SK-N-SH (cell line): ENCODE data around the gene ATP6V0A1.

ENCODE experiments used
- EP300 ChIP-seq, 2 experiments: IDR thresholded peaks; 2 replicates each; pipeline versions ENCODE4 v1.4.0 to v1.6.1; 2012; ENCODE audit warnings: borderline replicate concordance in 1 of 2, low read depth in 1 of 2, low read length in 1 of 2
- GABPA ChIP-seq: IDR thresholded peaks from 2 replicates; pipeline ENCODE4 v1.4.0; 2012; ENCODE audit warnings: low read depth, mild to moderate bottlenecking
- POLR2AphosphoS5 ChIP-seq: IDR thresholded peaks from 2 replicates; pipeline ENCODE4 v1.6.1; 2012; ENCODE audit warnings: low read depth, low read length
- SIN3A ChIP-seq: IDR thresholded peaks from 2 replicates; pipeline ENCODE4 v1.6.1; 2012; ENCODE audit warnings: low read depth, mild to moderate bottlenecking, low read length, moderate library complexity, borderline replicate concordance
- TCF12 ChIP-seq: IDR thresholded peaks from 2 replicates; pipeline ENCODE4 v1.4.0; 2012
- YY1 ChIP-seq: IDR thresholded peaks from 2 replicates; pipeline ENCODE4 v1.4.0; 2012; ENCODE audit warnings: low read depth, mild to moderate bottlenecking
- TF ChIP-seq, protein P1 (sequence below): IDR thresholded peaks from 2 replicates; pipeline ENCODE4 v1.4.0; 2012; ENCODE audit warnings: low read depth
- TF ChIP-seq, protein P2 (sequence below): fragments of 200-600 bp; sonication (generic); IDR thresholded peaks from 2 replicates; pipeline ENCODE4 v1.6.1; 2017; ENCODE audit warnings: antibody characterized with exemption, mild to moderate bottlenecking, moderate library complexity

DNA sequence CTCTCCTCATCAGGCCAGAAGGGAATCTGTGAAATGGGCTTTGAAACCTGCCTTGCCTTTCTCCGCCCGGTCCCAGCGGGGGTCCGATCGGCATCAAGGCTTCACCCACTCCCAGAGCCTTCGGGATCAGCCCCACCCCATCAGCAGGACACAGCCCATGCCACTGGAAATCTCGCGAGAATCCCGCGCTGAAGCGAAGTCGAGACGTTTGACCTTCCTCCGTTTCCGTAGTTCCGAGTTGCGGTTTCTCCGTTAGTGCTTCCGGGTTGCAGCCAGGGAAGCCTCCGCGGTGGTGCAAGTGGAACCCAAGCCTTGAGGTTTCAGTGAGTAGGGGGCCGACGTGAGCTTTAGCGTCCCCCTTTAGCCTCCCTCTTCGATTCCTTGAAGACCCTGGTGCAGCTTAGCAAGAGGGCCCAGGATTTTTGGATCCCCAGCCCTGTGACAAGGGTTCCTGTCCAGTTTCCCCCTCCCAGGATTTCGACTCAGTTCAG, 103.3 kb downstream of the ATP6V0A1 start, which contains the start of gene COASY:
- peak; percentile 58; the same call in 1 of the 2 replicates for TF ChIP-seq YY1
- TF ChIP-seq, protein P1, sequence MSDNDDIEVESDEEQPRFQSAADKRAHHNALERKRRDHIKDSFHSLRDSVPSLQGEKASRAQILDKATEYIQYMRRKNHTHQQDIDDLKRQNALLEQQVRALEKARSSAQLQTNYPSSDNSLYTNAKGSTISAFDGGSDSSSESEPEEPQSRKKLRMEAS: peak; percentile 87
- TF ChIP-seq POLR2AphosphoS5: peak; percentile 88
- TF ChIP-seq, protein P2, sequence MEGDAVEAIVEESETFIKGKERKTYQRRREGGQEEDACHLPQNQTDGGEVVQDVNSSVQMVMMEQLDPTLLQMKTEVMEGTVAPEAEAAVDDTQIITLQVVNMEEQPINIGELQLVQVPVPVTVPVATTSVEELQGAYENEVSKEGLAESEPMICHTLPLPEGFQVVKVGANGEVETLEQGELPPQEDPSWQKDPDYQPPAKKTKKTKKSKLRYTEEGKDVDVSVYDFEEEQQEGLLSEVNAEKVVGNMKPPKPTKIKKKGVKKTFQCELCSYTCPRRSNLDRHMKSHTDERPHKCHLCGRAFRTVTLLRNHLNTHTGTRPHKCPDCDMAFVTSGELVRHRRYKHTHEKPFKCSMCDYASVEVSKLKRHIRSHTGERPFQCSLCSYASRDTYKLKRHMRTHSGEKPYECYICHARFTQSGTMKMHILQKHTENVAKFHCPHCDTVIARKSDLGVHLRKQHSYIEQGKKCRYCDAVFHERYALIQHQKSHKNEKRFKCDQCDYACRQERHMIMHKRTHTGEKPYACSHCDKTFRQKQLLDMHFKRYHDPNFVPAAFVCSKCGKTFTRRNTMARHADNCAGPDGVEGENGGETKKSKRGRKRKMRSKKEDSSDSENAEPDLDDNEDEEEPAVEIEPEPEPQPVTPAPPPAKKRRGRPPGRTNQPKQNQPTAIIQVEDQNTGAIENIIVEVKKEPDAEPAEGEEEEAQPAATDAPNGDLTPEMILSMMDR: no peak
- peak; percentile 92 for TF ChIP-seq GABPA
- TF ChIP-seq EP300 (IDR thresholded peaks at IDR 0.05; ENCODE audit: borderline replicate concordance in 1 of 2, low read depth in 1 of 2, low read length in 1 of 2): no peak
- TF ChIP-seq SIN3A: peak; percentile 99
- TF ChIP-seq TCF12: peak; percentile 21; the same call in 1 of the 2 replicates
